GM08714 (cell line): Measurements from ENCODE around the gene STRA8.
A peak's percentile ranks its signal among the peaks of the same experiment; 100 is the strongest.

Experiments
- H3K4me3 ChIP-seq: fragments of 200-500 bp; sonication (Bioruptor generic); 2 replicates; pipeline ENCODE4 v1.5.1; 2014; ENCODE audit warnings: mild to moderate bottlenecking, low read length, inconsistent platforms
- ZNF274 ChIP-seq: IDR thresholded peaks from 2 replicates; pipeline ENCODE4 v1.6.1; 2012; ENCODE audit warnings: mild to moderate bottlenecking, low read depth, low read length

STRA8 gene, protein sequence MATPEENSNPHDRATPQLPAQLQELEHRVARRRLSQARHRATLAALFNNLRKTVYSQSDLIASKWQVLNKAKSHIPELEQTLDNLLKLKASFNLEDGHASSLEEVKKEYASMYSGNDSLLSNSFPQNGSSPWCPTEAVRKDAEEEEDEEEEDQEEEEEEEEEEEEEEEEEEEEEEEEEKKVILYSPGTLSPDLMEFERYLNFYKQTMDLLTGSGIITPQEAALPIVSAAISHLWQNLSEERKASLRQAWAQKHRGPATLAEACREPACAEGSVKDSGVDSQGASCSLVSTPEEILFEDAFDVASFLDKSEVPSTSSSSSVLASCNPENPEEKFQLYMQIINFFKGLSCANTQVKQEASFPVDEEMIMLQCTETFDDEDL

DNA sequence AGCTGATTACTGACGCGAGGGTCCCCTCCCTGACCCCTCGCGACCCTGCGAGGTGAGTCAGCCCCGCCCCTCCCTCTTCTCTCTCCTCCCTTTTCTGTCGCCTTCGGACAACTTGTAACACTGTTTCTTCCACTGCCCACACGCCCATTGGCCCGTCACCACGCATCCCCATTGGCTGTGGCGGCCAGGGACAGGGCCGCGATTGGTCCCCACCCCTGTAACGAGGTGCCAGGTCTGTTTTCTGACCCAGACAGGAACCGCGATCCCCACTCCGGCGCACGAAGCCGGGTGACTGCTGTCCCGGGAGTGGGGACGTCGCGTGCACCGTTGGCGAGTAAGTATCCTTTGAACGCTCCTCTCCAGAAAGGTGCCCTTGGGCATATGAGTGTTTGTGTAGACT is at the start of gene STRA8:
STRA8 (plus strand) TSS at position 269 of the 400 bp plus-strand sequence. CDS start 6,687 bp downstream, outside the sequence.
- TF ChIP-seq ZNF274, result no peak
- H3K4me3 ChIP-seq, result no peak within 1 kb of the TSS

GRCh38 chr7:135184254-135184841 is 49.3 kb upstream of the STRA8 start:
- no peak overlapping the region for H3K4me3 ChIP-seq
- TF ChIP-seq ZNF274, result no peak

- no peak for TF ChIP-seq ZNF274
- no peak overlapping the region for H3K4me3 ChIP-seq
Observed at GRCh38 chr7:135185471-135186260, 48.0 kb upstream of the STRA8 start.

DNA sequence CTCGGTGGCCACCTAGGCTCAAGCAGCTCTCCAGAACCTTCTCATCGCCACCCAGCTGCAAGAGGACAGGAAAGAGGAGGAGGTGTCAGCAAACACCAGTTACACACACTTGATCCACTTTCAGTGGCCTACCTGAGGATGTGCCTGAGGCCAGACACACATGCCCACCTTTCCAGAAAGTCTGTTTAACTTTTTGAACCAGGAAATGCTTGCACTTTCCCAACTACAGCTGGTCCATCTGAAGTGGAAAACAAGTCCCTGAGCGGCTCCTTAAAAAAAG is 47.4 kb upstream of the STRA8 start:
- TF ChIP-seq ZNF274, result no peak

GRCh38 chr7:135186841-135187253 is 46.8 kb upstream of the STRA8 start:
- no peak for TF ChIP-seq ZNF274

More for the DNA sequence above, 47.4 kb upstream of the STRA8 start:
- H3K4me3 ChIP-seq, result no peak overlapping the region; the same call in 1 of the 2 replicates

DNA sequence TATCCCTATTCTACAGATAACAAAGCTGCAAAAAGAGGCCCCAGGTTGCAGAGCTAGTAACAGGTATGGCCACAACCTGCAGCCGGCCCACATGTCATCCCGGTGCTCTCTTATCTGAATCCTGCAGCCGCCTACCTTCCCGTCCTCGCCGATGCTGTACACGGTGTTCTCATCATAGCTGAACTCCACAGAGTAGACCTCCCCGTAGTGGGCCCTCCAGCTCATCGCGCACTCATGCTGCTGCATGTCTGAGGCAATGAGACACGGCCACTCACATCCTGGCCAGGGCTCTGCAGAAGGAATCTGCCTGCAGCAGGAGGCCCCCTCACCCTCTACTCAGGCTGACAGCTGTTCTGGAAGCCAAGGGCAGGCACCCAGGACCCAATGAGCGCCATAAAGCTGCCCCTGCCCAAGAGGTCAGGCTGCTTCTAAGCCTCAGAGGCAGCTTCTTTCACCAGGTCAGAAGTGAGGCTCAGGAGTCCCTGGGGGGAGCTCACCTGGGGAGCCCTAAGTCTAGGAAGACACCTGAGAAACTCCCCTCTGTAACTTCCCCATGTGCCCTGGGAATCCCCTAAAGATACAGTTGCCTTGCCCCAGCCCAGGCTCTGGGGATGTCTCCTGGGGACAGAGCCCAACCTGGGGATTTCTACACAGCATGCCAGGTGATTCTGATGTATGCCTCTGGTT is 45.2 kb upstream of the STRA8 start:
- no peak for TF ChIP-seq ZNF274
- H3K4me3 ChIP-seq, result no peak overlapping the region; the same call in 1 of the 2 replicates

More at GRCh38 chr7:135186841-135187253, 46.8 kb upstream of the STRA8 start:
- peak overlapping the region; percentile 44; the same call in 1 of the 2 replicates for H3K4me3 ChIP-seq

DNA sequence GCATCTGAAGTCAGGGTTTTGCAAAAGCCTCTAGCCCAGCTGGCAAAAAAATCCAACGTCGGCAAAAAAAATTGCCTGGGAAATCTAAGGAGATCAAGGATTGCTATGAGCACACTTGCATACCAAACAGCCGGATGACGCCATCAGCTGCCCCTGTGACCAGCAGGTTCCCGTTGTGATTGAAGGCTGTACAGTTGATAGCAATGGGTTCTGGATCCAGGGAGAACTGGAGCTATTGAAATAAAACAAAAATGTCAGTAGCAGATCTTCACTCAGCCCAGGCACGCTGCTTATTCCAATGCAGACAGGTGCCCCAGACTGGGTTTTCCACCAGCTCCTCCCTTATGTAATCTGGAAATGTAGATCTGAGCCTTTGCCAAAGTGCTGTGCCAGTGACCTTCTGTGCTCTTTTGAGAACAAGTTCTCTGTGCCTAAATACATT is 44.4 kb upstream of the STRA8 start:
- no peak overlapping the region for H3K4me3 ChIP-seq
- no peak for TF ChIP-seq ZNF274

- no peak overlapping the region for H3K4me3 ChIP-seq
- TF ChIP-seq ZNF274, result no peak
Observed at GRCh38 chr7:135189961-135190360, 43.7 kb upstream of the STRA8 start.

GRCh38 chr7:135190703-135191102 is 42.9 kb upstream of the STRA8 start:
- no peak for TF ChIP-seq ZNF274
- no peak overlapping the region for H3K4me3 ChIP-seq

GRCh38 chr7:135192914-135193536 is 40.6 kb upstream of the STRA8 start:
- H3K4me3 ChIP-seq, result no peak overlapping the region

GRCh38 chr7:135193615-135194081 is 40.0 kb upstream of the STRA8 start:
- no peak overlapping the region for H3K4me3 ChIP-seq
- TF ChIP-seq ZNF274, result no peak

More at GRCh38 chr7:135192914-135193536, 40.6 kb upstream of the STRA8 start:
- TF ChIP-seq ZNF274, result no peak

- TF ChIP-seq ZNF274, result no peak
- no peak overlapping the region for H3K4me3 ChIP-seq
Observed at GRCh38 chr7:135194494-135195095, 39.0 kb upstream of the STRA8 start.

DNA sequence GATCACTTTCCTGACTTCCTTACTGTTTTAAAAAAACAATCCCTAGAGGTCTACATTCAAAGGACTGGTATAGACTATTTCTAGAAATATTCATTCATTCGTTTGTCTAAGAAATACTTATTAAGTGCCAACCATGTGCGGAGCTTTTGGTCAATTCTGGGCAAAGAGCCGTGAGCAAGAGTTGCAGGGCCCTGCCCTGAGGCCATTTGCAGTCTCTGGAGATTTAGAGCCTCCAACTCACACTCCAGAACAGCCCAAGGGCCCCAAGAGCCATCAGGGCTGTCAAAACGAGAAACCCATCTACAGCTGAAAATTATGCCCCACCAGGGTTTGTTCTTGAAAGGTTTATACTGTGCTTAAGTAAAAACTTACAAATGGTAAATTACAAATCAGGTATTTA is 38.5 kb upstream of the STRA8 start:
- H3K4me3 ChIP-seq, result no peak overlapping the region
- TF ChIP-seq ZNF274, result no peak
